ENCODE measurements around the gene PGBD5. TPM values are rescaled to one million over a fixed set of nuclear protein-coding genes. Genes with fewer than 3 reads are reported as not detected.

The PGBD5 gene
- total RNA-seq, 1 donor from 2014 or later = 19.7 TPM

DNA sequence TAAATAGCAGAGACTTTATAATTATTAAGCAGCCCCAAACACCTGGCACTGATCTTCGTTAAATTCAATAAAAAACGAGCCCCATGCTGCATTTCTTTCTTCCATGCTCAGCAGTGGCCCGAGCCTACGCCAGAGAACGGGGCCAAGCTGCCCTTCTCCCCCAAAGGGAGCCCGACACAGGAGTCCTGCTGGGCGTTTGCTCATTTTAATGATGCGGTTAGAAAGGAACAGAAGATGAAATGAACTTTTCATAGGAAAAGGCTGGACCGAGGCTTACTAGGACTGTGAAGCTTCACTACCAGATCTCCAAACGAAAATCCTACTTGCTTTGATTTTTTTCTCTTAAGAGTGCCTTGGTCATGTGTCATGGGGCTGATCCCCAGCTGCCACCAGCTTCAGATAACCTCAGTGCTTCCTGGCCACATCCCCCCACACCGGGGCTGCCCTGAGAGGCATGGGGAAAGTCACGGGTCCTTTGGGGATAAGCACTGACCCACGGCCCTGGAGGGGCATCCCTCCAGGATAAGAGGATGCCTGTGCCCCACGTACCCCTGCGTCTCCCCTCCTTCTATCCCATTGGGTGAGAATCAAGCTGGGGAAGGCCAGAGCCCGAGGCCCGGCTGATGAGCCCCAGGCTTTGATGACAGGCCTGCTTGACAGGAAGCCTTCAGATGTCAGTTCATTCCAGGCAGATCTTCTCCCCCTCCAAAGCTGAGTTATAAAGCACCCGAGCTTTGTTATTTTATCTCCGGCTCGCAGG lies 34.2 kb downstream of the PGBD5 start:
- Mint-ChIP-seq H3K27me3 (ENCODE audit: low read depth) (no peaks in the 10 kb centered on the region), H3K4me1 (peaks cover 30% of the 10 kb centered on the region), H3K27ac (ENCODE audit: unreplicated experiment) (peak overlapping the region; percentile 71), H3K4me3 (no peak overlapping the region), H3K36me3 (ENCODE audit: low read depth) (peaks cover 4% of the 10 kb centered on the region), H3K9me3 (peaks cover 4% of the 10 kb centered on the region)
- TF ChIP-seq, protein P1, sequence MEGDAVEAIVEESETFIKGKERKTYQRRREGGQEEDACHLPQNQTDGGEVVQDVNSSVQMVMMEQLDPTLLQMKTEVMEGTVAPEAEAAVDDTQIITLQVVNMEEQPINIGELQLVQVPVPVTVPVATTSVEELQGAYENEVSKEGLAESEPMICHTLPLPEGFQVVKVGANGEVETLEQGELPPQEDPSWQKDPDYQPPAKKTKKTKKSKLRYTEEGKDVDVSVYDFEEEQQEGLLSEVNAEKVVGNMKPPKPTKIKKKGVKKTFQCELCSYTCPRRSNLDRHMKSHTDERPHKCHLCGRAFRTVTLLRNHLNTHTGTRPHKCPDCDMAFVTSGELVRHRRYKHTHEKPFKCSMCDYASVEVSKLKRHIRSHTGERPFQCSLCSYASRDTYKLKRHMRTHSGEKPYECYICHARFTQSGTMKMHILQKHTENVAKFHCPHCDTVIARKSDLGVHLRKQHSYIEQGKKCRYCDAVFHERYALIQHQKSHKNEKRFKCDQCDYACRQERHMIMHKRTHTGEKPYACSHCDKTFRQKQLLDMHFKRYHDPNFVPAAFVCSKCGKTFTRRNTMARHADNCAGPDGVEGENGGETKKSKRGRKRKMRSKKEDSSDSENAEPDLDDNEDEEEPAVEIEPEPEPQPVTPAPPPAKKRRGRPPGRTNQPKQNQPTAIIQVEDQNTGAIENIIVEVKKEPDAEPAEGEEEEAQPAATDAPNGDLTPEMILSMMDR (conservative IDR thresholded peaks at IDR 0.05) = no peak
- DNase-seq (ENCODE audit: low read depth, low spot score) = no peak

DNA sequence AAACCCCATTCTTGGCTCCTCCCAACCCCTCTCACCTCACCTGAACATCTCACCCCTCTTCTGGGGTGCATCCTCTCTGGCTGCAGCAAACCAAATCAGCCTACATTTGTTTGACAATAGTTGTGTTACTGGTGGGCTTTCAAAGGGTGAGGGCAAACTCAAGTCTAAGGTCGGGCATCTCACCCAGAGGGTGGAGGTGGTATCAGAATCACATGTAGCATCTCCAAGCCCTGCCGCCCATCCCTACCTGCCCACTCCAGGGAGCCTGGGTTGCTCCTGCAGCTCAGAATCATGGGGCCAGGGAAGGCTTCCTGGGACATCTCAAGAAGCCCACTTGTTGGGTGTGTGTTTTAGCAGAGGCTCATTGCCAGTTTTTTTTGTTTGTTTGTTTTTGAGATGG lies 35.8 kb downstream of the PGBD5 start:
- Mint-ChIP-seq H3K27ac (ENCODE audit: unreplicated experiment) (peak overlapping the region; percentile 78), H3K27me3 (ENCODE audit: low read depth) (no peaks in the 10 kb centered on the region), H3K4me3 (no peak overlapping the region), H3K36me3 (ENCODE audit: low read depth) (peaks cover 4% of the 10 kb centered on the region), H3K9me3 (peaks cover 4% of the 10 kb centered on the region), H3K4me1 (peaks cover 34% of the 10 kb centered on the region)
- no peak for DNase-seq (ENCODE audit: low read depth, low spot score)
- TF ChIP-seq, protein P1 (conservative IDR thresholded peaks at IDR 0.05) = no peak

DNA sequence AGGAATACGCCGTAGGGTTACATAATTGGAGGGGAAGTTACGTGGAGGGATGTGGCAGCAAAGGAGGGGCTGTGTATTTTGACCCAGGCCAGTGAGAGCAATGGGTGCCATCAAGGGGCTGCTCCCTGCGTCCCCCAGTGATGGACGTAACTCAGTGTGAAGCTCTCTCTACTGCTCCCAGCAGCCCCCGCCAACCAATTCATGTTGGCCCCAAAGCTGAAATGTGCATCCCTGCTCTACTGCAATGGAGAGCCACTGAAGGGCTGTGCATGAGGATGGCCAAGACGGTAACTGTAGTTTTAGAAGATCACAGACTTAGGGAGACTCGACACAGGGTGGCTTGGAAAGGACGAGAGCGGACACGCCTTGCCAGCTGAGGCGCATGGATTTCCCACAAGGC lies 38.3 kb downstream of the PGBD5 start:
- H3K4me1 Mint-ChIP-seq = peaks cover 29% of the 10 kb centered on the region
- no peaks in the 10 kb centered on the region for H3K27me3 Mint-ChIP-seq (ENCODE audit: low read depth)
- TF ChIP-seq, protein P1 (conservative IDR thresholded peaks at IDR 0.05) = no peak
- H3K36me3 Mint-ChIP-seq (ENCODE audit: low read depth) = no peaks in the 10 kb centered on the region
- no peaks in the 10 kb centered on the region for H3K9me3 Mint-ChIP-seq
- H3K27ac Mint-ChIP-seq (ENCODE audit: unreplicated experiment) = no peak overlapping the region
- no peak for DNase-seq (ENCODE audit: low read depth, low spot score)
- H3K4me3 Mint-ChIP-seq = no peak overlapping the region

DNA sequence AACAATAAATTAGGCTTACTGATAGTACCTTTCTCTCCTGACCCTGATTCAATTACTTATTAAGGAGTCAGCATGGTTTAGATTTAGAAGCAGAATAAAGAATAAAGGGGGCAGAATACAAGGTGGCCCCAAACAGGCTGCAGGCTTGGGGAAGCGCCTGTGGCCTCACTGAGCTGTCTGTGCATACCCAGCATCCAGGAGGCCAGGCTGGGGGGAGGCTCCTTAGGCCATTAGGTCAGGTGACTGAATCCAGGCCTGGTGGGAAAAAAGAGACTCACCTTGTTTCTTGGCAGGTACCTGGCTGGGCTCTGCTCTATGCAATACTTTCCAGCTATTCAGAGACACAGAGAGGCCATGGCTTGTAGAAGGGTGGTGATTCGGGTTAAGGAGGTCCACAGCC lies 38.8 kb downstream of the PGBD5 start:
- no peaks in the 10 kb centered on the region for H3K36me3 Mint-ChIP-seq (ENCODE audit: low read depth)
- H3K27me3 Mint-ChIP-seq (ENCODE audit: low read depth) = no peaks in the 10 kb centered on the region
- no peak overlapping the region for H3K27ac Mint-ChIP-seq (ENCODE audit: unreplicated experiment)
- no peak for DNase-seq (ENCODE audit: low read depth, low spot score)
- peaks cover 25% of the 10 kb centered on the region for H3K4me1 Mint-ChIP-seq
- no peaks in the 10 kb centered on the region for H3K9me3 Mint-ChIP-seq
- no peak overlapping the region for H3K4me3 Mint-ChIP-seq
- TF ChIP-seq, protein P1 (conservative IDR thresholded peaks at IDR 0.05) = no peak

DNA sequence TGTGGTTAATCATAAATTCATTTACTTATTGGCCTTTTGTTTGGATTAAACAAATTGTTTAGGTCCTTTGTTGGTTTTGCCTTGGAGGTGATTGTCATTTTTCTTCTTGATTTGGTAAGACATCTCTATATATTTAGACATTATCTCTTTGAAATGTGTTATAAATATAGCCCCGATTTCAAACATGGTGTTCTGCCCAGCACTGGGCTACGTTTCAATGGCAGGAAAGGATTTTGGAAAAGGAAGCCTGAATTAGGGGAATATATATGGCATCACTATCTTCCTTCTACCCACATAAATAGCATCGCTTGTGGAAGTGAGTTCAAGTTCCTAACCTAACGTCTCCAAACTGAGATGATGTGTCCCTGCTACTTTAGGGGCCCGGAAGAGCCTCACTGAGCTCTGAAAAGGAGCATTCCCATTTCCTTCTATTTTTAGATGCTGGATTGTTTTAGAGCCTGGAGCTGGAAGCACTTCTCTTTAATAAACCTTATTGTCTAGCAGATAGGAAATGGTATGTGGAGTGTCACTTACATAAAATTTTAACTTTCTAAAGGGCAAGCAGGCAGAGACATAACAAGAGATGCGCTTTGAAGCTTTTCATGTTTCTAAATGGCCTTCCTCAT lies 39.4 kb downstream of the PGBD5 start:
- no peak overlapping the region for H3K4me3 Mint-ChIP-seq
- peaks cover 25% of the 10 kb centered on the region for H3K4me1 Mint-ChIP-seq
- no peaks in the 10 kb centered on the region for H3K27me3 Mint-ChIP-seq (ENCODE audit: low read depth)
- no peak overlapping the region for H3K27ac Mint-ChIP-seq (ENCODE audit: unreplicated experiment)
- TF ChIP-seq, protein P1 (conservative IDR thresholded peaks at IDR 0.05) = no peak
- no peaks in the 10 kb centered on the region for H3K9me3 Mint-ChIP-seq
- peaks cover 3% of the 10 kb centered on the region for H3K36me3 Mint-ChIP-seq (ENCODE audit: low read depth)
- DNase-seq (ENCODE audit: low read depth, low spot score) = no peak
